CD4-positive, alpha-beta T cell treated with Interleukin-12 subunit alpha and Interleukin-12 subunit beta, for 1 hour (primary cell): ENCODE results near the gene FST.

ENCODE experiments used
- DNase-seq: peaks from one replicate; pipeline ENCODE4 v3.0.0-alpha.2; 2020

Gene FST

DNA sequence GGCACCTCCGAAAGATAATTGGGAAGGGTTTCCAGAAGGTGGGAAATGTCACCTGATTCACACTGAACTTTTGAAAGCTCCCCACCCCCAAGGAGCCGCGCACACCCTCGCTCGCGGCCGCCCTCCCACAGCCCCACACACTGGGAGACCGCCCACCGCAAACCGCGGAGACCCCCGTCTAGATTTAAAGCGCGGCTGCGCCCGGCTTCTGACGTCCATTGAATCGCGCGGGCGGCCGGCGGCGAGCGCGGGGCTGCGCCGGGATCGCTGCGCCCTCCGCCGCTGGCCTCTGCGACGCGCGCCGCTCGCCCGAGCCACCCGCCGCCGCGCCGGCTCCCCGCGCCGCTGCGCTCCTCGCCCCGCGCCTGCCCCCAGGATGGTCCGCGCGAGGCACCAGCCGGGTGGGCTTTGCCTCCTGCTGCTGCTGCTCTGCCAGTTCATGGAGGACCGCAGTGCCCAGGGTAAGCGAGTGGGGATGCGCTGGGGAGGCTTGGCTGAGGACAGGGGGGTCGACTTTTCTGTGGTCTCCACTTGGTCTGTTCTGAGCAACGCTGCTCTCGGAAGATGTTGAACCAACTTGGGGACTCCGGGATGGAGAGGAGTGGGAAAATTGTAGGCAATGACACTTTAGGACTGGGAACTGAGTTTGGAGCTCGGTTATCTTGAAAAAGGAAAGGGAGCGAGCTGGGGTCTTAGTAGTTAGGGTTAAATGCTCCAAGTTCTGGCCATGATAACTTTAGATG, at the start of gene FST:
Gene FST, plus strand, starts transcription at position 214 of the 743 bp plus-strand sequence. Its CDS starts 163 bp downstream, at position 377.
- DNase-seq = no peak

DNA sequence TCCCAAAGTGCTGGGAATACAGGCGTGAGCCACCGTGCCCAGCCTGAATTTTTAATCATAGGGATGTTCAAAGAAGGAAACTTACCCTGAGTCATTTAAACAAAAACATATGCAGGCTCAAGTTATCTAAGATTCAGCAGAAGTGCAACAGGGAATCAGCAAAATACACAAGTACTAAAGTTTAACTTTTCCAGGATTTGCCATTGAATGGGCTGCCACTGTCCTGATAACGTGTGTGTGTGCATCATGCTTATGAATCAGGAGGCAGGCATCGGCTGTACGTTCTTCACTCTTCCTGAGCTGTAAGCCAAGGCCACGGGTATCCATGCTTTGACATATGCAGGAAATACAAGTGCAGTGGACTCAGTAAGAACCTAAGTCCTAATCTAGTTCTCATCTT, 48.8 kb upstream of the FST start:
- no peak for DNase-seq

- no peak for DNase-seq
Measured at GRCh38 chr5:53433026-53433425, 47.4 kb upstream of the FST start.

DNA sequence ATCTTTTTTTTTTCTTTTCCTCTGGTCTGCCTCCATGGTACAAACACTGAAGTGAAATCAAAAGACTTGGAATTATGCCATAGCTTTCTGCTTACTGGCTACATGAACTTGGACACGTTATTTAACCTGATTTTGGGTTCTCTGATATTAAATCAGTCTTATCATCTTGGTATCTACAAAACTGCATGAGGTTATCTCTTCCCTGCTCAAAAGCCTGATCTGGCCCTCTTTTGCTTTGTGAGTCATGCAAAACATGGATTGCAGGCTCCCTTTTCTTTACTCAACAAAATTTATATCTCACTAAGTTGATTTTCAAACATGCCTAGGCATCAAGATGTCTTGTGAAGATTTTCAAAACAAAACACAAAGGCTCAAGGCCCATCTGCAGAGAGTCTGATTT, 45.9 kb upstream of the FST start:
- no peak for DNase-seq

GRCh38 chr5:53436480-53437191, 43.8 kb upstream of the FST start:
- DNase-seq = no peak

GRCh38 chr5:53438079-53438478, 42.4 kb upstream of the FST start:
- DNase-seq = no peak

DNA sequence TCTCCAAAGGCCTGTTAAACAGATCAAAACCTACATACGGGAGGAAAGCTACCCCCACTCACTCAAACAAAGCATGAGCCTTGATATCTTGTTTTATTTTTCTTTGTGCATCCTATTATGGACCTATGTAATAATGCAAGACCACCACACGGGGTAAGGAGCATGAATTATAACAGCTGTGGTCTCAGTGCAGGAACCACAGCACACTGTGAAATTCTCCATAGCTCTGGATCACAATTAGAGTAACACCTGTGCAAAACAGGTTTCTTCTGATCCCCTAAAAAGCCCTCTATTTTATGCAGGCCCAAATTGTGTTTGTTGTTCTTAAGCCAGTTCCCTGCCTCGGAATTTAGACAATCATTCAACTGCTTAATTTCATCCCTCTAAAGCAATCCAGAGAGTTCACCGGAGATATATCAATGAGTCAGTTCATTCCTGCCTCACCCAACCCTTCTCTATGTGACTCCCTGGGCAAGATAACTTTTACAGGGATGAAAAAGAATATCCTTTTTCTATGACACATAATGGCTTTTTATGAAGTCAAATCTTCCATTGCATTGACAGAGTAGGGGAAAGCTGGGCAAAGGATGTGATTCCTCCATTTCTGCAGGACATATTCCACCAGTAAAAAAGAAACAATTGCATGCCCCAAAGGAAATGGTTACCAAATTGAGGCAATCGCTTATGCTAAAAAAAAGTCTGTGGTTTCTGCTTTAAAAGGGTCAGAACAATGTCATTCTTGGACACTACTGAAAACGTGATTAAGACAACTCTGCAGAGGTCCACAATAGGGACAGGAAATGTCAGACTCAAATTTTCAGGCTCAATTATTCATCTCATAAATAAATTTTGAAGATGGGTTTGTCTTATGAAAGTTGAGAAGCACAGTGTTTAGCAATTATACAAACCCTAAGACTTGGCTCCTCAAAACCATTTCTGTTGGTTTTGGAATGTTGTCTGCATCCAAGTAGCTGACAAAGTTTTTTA, 41.6 kb upstream of the FST start:
- no peak for DNase-seq

DNA sequence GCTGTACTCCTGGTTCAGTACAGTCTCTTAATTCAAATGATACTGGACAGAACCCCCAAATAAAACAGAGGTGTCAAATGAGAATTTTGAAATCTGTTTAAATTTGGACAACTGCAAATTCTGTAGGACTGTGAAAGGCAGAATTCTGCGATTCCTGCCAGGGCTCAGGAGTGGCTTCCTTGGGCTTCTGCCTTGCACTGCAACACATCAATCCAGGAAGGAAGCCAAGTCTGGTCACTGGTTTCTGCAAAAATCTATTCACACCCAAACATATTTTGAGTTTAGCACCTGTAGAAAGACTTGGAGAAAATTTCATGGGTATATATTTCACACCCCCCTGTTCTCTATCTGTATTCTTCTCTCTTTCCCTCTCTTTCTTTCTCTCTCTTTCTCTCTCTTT, 37.5 kb upstream of the FST start:
- DNase-seq = no peak

DNA sequence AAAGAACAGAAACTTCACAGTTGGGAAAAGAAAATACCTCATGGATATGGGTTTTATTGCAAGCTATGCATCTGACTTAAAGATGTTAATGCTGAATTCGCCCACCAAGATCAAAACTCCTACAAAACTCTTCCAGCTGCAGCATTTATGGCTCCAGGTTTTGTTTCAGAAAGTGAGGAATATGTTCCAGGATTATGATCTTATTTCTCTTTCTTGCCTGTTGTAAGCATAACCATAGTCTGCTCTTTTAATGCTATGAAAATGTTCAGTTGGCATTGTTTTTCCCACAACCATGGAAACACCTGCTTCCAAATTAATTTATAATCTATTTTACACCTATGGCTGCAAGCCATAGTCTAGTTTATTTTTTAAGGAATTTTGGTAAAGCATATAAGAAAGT, 34.9 kb upstream of the FST start:
- DNase-seq = no peak

- DNase-seq = no peak
Measured at GRCh38 chr5:53446908-53447307, 33.5 kb upstream of the FST start.

DNA sequence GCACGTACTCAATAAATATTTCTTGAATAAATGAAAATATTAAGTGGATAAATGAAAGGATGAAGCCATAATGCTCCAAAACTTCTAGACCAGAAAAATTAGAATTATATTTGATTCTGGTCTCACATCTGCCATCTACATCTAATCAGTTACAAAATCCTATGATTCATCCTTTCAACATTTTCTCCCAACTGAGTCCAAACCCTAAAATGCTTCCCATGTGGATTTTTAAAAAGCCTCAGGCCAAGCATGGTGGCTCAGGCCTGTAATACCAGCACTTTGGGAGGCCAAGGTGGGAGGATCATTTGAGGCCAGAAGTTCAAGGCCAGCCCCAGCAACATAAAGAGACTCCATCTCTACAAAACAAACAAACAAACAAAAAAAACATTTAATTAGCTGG, 31.6 kb upstream of the FST start:
- DNase-seq = no peak

DNA sequence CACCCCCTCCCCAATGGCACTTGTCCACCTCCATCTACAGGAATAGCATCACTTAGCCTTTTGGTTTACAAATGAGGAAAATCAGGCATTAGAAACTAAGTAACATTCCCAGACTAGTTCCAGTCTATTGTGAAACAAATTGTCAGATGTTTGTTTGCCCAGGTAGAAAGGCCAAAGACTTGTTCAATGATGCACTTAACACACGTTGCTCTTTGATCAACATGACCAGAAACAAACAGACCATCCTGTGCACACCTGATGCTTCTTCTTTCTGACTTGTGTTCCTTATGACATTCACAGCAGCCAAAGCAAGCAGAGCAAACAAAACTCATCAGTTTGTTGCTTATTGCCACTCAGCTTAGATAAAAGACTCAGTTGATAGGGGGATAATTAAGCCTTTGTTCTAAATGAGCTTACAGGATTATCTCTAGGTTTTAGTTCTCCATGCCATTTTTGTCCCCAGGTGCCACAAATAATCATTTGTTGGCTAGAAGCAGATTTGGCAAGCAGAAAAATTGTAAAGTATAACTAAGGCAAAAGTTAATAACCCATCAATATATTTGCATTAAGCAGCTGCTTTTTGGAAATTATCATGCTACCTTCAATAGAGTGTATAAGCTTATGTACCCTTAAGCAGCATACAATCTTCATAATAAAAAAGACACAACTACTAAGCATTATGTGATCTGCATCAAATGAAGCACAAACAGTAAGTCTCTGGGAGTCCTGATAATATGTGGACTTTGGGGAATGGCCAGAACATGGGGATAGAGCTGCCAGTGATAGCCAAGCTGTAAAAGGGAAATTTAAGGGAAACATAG, 26.3 kb upstream of the FST start:
- DNase-seq = no peak

GRCh38 chr5:53454719-53455000, 25.8 kb upstream of the FST start:
- DNase-seq = no peak

- no peak for DNase-seq
Measured at GRCh38 chr5:53456366-53456765, 24.1 kb upstream of the FST start.

DNA sequence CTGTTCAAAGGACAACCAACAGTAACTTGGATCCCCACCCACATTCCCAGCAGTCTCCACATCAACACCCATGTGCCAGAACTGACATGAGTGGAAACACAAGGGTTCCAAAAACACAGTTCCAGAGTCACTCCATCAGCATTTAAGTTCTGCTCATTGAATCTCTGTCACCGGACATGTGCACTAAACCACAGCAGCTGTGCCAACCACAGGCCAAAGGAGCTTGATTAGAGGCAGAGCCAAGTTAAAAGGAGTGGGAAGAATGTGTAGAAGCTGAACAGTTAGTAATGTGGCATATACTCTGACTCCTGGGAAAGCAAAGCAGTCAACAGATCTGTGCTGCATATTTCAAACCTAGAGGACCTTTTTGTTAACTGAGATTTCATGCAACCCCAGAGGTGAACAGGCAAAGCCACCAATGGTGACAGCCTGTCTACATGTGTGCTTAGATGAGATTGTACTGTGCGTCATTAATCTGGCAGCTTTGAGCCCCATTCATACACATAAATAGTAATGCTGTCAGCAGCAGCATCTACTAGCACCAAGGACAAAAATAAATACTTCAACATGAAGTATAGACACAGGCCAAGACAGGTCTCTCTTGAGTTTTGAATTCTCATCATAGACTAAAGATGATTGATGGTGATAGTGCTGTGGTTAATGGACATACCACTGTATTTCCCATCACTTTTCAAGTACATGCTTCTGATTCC, 16.4 kb upstream of the FST start:
- no peak for DNase-seq

- DNase-seq = no peak
Measured at GRCh38 chr5:53464722-53465121, 15.7 kb upstream of the FST start.

- DNase-seq = no peak
Measured at GRCh38 chr5:53469946-53470687, 10.3 kb upstream of the FST start.

GRCh38 chr5:53472279-53472678, 8.2 kb upstream of the FST start:
- no peak for DNase-seq

GRCh38 chr5:53472720-53473510, 7.5 kb upstream of the FST start:
- no peak for DNase-seq

DNA sequence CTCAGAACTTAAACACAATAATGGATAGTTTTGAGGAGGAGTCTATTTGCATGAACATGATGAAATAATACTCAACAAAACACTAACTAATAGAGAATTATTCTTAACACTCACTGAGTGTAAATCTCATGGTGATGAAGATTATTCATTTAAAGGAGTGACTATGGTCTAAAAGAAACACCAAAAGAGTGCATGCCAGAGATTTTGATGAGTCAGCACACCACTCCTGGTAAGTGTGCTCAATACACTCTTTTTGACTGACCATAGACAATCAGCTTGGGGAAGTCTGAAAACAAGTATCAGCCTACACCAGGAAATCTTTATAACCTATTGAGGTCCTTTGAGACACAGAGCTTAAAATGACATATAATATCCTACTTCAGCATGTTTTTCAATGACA, 6.8 kb upstream of the FST start:
- no peak for DNase-seq

DNA sequence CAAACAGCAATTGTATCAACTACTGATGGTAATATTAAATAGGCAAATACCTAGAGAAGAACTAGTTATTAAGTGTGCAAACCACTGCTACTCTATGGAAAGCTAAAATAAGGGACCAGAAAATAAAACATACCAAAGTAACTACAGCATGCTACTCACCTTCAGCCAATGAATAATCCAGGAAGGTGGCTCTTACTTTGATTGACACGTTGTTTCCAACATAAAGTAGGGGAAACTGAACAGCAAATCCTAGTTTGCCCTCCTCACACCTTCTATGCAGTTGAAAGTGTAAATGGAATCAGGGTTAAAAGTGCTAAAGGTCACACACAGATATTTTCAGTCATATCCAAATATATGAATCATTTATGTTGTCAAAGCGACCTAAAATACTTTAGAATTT, 5.1 kb upstream of the FST start:
- no peak for DNase-seq
